DND-41 (cell line): ENCODE measurements around the gene TTLL11.

Source experiments
- EZH2 ChIP-seq: IDR thresholded peaks from 3 replicates; pipeline ENCODE4 v1.6.1; 2012; ENCODE audit warnings: borderline replicate concordance, low read depth, mild to moderate bottlenecking, moderate library complexity, low read length, inconsistent platforms; ENCODE audit not compliant: severe bottlenecking
- TF ChIP-seq, protein P1 (sequence below): IDR thresholded peaks from 2 replicates; pipeline ENCODE4 v1.5.1; 2012; ENCODE audit warnings: borderline replicate concordance, low read length, moderate library complexity, mild to moderate bottlenecking; ENCODE audit not compliant: poor library complexity, severe bottlenecking; ENCODE audit errors: extremely low read depth

DNA sequence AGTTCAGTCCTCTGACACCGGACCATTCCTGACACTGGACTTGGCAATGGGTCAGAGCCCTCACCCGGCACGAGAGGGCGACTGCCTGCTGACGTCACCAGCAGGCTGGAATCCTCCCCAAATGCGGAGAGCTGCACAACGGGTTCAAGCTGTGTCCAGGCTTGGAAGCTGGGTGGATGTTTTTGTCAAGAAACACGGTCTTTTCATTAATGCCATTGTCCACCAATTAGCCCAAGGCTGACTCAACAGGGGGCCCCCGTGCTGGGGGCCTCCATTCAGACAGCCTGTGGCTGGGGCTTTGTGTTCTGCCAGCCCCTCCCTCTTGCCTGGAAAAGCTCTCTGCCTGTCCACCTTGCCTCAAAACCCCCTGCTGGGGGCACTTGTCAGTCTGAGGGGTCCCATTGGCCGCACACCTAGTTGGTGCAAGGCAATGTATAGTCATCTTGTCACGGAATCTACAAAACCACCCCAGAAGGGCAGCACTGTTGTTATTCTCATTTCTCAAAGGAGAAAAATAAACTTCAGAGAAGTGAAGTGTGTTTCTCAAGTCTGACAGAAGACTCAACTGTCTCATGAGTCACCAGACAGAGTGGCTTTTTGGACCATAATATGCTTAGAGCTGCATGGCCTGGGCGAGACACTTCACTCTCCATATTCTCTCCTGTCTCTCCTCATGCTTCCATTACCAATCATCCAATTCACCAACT, 41.9 kb upstream of the TTLL11 start:
- TF ChIP-seq, protein P1, sequence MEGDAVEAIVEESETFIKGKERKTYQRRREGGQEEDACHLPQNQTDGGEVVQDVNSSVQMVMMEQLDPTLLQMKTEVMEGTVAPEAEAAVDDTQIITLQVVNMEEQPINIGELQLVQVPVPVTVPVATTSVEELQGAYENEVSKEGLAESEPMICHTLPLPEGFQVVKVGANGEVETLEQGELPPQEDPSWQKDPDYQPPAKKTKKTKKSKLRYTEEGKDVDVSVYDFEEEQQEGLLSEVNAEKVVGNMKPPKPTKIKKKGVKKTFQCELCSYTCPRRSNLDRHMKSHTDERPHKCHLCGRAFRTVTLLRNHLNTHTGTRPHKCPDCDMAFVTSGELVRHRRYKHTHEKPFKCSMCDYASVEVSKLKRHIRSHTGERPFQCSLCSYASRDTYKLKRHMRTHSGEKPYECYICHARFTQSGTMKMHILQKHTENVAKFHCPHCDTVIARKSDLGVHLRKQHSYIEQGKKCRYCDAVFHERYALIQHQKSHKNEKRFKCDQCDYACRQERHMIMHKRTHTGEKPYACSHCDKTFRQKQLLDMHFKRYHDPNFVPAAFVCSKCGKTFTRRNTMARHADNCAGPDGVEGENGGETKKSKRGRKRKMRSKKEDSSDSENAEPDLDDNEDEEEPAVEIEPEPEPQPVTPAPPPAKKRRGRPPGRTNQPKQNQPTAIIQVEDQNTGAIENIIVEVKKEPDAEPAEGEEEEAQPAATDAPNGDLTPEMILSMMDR = no peak
- TF ChIP-seq EZH2 = no peak
